Mammary microvascular endothelial cell (primary cell): Measurements from ENCODE around the gene ZNF92. TPM values are rescaled to one million over a fixed set of nuclear protein-coding genes. Genes with fewer than 3 reads are reported as not detected.

Experiments used
- total RNA-seq: library from RNA; depleted of rRNA; stranded (reverse); fragments of >200 nt; gene quantifications from 2 replicates; pipeline ENCODE4 v1.2.3, GENCODE V29; 2015

Gene ZNF92
- total RNA-seq: 7.3 TPM in 2 replicates

GRCh38 chr7:65373608-65374351, at the start of gene ZNF92:
Gene ZNF92 (plus strand): TSS chr7:65373855. CDS start chr7:65373998, 143 bp downstream.

